ENCODE measurements around the gene SUGCT.
A peak's percentile ranks its signal among the peaks of the same experiment; 100 is the strongest.

The SUGCT gene

DNA sequence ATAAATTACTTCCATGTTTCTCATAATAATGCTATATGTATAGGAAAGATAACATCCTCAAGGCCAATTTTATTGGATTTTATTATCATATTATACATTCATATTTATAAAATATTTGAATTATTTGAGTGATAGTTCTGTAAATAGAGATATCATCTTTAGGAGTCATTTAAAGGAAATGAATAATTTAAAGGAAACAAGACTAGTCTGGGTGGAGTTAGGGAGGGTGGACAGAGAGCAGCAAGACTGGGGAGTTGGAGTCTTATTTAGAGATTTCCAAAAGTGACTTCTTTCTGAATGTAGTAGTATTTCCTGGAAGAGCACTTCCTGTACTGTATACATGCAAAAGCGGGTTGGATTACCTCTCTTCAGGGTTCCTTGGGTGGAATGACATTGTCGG lies 342.3 kb downstream of the SUGCT start:
- intact Hi-C loops (cut with DNase I): no loop called here
- no peak for DNase-seq

DNA sequence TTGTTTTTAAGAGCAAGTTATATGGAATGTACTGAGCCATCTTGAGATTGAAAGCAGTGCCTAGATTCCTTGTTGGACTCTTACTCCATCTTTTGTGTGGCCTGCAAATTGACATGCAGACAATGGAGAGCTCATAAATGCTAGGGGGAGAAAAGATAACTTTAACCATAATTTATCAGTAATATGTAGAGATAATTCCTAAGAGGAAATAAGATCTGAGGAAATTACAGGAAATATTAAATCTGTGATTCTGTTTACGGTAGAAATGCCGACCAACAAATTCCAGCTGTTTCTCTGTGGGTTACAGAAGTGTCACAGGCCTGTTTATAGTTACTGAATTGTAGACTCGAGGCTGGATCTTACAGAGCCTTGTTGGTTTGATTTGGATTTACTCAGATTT lies 348.0 kb downstream of the SUGCT start:
- DNase-seq: no peak
- intact Hi-C loops (cut with DNase I): no loop called here

DNA sequence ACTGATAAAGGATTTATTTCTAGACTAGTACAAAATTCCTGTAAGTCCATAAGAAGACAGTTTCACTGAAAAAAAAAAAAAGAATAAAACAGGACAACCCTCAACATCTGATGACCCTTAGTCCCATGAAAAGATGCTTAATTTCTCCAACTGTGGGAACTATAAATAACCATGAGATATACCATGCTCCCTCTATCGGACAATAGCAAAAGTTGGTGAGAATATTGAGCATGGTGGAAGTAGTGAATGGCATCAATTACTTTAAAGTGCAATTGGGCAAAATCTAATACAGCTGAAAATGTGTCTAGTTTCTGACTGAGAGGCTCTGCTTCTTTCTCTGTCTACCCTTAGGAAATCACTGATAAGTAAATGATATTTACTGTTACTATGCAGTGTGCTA lies 348.8 kb downstream of the SUGCT start:
- no peak for DNase-seq
- intact Hi-C loops (cut with DNase I): no loop called here

DNA sequence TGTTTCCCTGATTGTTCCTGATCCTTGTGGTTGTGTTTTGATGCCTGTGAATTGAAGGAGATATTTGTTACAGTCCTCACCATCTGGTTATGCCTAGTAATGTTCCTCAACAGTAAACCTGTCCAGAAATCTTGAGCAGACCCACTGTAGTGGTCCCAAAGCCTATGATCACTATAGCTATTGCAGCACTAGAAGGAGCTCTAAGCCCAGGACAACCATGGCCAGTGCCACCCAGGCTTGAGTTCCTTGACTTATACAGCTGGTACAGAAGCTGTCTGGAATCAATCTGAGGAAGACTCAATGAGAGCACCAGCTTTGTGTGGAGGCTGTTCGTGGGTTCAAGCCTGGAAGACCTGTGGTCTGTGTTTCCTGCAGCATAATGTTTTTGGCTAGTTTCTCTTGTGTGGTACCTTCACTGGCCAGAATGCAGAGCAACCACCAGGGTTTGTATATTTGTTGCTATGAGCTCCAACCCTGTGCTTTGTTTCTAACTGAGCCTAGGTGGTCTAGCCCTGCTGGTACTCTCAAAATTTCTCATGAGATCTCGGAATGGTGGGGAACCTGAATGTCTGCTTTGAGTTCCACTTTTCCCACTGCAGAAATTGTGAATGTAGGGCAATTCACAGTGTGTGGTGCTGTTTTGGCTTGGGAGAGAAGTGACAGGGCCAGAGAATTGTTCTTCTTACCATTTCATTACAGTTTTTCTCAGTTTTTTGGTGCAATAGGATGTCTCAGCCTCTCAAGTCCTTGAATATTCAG lies 355.2 kb downstream of the SUGCT start:
- intact Hi-C loops (cut with DNase I): no loop called here
- DNase-seq: no peak

DNA sequence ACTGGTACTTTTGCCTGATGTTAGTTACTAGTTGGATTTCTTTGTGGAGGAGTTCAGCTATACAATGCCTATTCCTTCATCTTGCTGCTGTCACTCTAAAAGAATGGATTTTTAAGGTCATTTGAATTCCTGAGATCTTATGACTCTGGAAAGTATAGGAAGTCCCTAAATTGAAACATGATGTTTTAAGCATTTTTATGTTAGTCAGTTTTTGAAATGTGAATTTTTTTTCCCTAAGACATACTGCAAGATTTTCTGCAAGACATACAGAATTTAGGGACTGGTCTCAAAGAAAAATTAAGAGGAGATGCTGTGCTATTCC lies 355.8 kb downstream of the SUGCT start:
- intact Hi-C loops (cut with DNase I): no loop called here
- DNase-seq: no peak

DNA sequence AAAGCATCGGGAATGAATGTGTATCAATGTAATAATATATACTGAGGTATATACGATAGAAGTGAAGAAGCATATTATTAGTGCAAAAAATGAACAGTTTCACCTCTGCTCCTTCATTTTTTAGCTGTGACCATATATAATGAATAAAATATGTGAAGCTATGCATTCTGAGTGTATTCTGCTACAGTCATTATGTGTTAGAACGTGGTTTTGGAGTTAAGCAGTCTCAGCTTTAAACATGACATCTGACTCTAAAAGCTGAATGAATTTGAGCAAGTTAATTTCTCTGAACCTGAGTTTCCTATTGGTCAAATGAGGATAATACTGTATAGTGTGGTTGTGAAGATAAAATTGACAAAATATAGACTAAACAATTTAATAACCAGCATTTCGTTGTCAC lies 358.1 kb downstream of the SUGCT start:
- no peak for DNase-seq
- intact Hi-C loops (cut with DNase I): no loop called here

DNA sequence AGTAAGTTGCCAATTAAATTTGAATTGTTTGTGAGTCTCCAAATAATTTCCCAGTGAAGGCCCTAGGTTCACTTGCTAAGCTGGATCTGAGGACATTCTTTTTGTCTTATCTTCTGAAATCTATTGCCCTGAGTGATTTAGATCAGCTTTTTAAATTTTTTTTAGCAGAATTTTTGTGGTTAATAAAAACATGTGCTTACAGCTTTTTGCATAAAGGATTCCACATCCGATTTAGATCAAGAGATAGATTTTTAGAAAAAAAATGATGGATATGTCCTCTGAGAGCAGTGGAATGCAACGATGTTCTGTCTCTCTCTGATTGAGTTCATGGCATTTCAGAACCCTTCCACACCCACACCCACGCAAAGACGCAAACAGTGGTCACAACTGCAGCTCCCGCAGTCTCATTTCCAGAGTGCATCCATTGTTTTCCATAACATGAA lies 358.8 kb downstream of the SUGCT start:
- DNase-seq: no peak
- intact Hi-C loops (cut with DNase I): no loop called here

DNA sequence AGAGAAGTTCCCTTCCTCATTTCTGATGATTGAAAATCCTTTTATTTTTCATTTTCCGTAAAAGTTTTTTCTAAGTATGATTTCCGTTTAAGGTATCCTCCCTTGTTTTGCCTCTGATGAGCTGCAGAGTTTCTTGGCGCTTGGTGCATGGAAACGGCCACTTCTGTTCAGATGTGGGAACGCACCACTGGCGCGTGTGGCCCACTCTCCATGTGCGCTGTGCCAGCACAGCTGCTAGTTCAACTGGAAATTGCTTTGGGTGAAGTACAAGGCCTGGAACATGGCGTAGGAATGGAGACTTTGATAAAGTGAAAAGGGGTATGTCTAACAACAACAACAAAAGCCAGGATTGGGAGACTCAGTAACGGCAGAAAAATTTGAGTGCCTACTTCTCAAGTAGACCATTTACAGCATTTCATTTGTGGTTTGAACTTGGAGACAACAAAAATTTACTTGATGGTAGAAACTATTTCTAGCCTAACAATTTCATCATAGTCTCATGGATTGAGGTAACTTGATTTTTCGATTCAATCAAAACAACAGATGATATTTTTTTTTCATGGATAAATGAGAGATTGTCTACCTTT lies 364.2 kb downstream of the SUGCT start:
- DNase-seq: no peak
- intact Hi-C loops (cut with DNase I): no loop called here

DNA sequence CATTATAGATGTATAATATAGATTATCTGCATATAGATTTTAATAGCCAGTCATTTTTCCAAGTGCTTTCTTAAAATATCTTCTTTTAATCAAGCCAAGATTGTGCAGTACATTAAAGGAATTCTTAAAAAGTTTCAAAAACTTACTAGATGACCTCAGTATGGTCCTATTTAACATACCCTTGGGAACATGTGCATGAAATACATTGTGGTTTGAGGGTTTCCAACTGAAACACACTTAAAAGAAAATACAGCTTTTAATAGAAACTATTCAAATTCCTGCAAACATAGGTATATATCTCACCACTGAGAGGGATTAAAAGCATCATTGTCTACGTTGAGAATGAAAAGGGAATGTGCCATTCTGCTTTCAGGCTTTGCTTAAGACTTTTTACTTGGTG lies 364.9 kb downstream of the SUGCT start:
- no peak for DNase-seq
- intact Hi-C loops (cut with DNase I): no loop called here

DNA sequence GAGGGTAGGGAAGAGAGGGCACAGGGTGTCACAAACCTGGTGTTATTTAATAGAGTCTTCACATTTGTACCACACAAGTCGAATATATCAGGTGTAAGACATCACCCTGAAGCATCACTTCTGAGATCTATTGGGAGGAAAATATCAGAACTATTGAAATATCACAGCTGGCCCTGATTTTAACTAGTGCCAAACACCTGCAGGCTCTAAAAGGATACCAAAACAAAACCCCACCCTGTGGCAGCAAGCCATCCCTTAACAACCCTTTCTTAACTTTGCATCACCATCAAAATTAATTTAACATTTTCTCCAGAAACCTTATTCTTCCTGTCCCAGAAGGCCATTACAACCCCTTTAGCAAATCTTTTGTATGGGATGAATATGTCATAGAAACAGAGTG lies 365.4 kb downstream of the SUGCT start:
- no peak for DNase-seq
- intact Hi-C loops (cut with DNase I): no loop called here

DNA sequence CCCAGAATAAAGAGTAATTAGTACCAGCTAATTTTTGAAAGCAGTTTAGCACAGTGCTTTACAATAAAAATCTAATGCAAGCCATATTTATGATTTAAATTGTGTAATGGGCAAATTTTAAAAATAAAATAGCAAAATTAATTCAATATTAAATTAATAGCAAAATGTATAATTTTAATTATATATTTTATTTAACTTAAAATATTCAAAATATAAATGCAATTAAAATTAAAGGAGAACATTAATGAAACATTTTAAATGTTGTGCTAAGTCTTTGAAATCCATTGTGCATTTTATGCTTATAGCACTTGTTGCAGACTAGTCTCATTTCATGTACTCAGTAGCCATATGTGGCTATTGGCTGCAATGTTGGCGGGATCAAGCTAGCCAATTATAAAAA lies 367.6 kb downstream of the SUGCT start:
- DNase-seq: no peak
- intact Hi-C loops (cut with DNase I): no loop called here

DNA sequence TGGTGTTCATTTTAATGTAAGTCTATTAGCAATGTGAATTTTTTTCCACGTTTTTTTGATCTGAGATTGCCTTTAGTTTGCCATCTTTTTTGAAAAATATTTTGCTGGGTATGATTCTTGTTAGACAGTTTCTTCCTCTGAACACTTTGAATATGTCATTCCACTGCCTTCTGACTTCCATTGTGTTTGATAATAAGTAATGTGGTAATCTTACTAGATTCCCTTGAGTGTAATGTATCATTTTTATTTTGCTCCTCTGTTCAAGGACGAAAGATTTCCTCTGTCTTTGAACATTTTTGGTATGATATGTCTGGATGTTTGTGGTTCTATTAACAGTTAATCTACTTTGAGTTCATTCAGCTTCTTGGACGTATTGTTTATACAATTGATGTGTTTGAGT lies 371.4 kb downstream of the SUGCT start:
- intact Hi-C loops (cut with DNase I): no loop called here
- DNase-seq: no peak

DNA sequence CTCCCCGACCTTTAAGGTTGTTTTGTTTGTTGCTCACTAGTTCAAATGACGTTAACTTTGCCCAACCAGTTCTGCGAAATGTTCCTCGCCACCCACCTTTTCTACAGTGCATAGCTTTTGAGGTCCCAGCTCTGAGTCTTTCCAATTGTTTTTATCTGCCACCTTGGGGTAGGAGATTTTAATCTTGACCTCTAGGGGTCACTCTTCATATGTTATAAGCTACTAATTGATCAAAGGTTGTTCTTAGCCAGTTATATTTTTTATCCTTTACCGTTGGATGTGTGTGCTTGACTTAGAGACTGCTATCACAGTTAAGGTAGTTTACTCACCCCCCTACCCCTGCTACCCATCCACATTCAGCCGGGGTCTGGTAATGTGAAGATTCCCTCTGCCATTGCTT lies 372.4 kb downstream of the SUGCT start:
- intact Hi-C loops (cut with DNase I): no loop called here
- DNase-seq: no peak

DNA sequence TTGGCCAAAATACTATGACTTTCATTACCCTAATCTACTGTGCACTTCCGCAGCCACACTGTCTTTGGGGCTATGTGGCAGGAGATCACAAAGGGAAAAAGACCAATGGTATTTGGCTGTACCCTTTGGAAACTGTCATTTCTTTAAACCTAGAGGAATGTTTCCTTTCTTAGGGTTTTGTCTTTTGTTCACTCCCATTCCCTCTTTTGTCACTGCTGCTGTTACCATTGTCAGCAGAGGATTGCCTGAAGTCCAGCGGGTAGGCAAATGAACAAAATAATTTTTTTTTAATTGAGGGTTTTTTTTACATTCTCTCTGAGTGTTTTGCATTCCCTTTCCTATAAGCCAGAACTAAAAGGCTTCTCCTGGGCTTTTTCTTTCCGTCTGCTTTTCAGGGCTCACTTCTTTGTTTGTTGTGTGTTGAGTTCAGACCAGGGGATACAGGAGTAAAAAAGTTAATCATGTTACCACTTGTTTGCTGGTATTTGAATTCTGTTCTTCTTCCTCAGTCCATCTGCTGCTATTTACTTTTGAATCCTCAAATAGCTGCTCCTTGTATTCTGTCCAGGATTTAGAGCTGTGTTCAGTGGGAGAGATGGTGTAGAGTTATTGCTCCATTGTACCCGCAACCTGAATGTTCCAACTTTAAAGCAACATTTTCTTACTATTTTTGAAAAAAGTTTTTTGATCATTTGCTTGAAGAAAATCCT lies 374.6 kb downstream of the SUGCT start:
- no peak for DNase-seq

DNA sequence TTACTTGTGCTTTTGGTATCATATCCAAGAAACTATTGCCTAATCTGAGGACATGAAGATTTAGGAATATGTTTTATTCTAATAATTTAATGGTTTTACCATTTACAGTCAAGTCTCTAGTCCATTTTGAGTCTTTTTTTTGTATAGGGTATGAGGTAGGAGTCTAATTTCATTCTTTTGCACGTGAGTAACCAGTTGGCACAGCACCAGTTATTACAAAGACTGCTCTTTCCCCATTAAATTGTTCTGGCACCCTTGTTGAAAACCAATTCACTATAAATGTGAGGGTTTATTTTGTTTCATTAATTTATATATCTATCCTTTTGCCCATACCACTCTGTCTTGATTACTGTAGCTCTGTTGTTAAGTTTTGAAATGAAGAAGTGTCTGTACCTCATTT lies 381.6 kb downstream of the SUGCT start:
- DNase-seq: no peak
- intact Hi-C loops (cut with DNase I): no loop called here

More for the DNA sequence above, 374.6 kb downstream of the SUGCT start:
- intact Hi-C loops (cut with DNase I): no loop called here

DNA sequence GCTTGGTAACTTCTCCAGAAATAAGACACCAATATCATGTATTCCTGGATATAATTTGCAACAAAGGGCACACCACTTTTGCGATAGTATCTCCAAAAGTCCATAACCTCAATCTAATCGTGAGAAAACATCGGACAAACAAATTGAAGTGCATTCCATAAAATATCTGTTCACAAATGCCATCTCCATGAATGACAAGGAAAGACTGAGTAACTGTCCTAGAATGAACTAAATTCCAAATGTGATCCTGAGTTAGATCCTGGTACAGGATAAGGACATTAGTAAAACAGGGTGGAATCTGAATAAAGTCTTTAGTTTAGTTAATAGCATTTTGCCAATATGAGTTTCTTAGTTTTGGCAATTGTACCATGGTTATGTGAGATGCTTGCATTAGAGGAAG lies 384.2 kb downstream of the SUGCT start:
- intact Hi-C loops (cut with DNase I): no loop called here
- no peak for DNase-seq

DNA sequence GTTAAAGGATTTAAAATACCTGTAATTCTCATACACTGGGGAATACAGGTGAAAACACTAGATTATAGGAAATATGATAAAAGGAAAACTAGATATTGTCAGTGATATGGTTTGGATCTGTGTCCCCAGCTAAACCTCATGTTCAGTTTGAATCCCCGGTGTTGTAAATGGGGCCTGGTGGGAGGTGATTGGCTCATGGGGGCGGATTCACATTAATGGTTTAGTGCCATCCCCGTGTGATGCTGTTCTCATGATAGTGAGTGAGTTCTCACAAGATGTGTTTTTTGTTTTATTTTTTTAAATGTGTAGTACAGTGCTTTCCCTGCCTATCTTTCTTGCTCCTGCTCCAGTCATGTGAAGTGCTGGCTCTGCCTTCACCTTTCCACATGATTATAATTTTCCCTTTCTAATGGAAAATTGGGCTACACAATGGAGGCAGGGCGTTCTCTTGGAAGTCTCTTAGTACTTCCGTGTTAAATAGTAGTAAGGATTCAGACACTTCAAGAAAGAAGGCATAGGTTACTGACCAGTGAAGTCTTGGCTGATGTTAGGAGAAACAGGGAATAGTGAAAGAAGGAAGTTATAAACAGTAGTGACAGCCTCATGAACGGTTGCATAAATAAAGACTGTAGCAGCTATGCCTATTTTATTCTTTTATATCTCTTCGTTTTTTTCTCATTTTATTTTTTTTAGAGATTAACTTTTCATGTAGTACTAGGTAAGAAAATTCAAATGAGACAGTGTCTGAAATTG lies 386.4 kb downstream of the SUGCT start:
- DNase-seq: peak in 40 of 42 donors; percentile 11 to 84 (median 48)
- intact Hi-C loops (cut with DNase I): no loop called here

DNA sequence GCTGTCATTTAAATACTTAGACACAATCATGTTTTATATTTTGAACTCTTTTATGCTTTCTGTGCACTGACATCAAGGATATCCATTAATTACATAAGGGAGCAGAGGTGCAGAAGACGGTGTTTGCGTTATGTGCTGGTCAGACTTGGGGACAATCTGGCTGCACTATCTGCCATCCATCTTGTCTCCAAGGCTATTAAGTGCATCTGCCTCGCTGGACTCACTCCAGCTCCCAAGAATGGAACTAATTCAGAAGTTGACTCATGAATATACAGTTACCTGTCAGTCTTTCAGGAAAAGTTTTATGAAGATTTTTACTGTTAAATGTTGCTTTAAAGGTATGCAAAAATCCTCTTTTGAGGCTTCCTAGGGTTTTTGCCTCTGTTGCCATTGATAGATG lies 391.0 kb downstream of the SUGCT start:
- intact Hi-C loops (cut with DNase I): no loop called here
- no peak for DNase-seq

DNA sequence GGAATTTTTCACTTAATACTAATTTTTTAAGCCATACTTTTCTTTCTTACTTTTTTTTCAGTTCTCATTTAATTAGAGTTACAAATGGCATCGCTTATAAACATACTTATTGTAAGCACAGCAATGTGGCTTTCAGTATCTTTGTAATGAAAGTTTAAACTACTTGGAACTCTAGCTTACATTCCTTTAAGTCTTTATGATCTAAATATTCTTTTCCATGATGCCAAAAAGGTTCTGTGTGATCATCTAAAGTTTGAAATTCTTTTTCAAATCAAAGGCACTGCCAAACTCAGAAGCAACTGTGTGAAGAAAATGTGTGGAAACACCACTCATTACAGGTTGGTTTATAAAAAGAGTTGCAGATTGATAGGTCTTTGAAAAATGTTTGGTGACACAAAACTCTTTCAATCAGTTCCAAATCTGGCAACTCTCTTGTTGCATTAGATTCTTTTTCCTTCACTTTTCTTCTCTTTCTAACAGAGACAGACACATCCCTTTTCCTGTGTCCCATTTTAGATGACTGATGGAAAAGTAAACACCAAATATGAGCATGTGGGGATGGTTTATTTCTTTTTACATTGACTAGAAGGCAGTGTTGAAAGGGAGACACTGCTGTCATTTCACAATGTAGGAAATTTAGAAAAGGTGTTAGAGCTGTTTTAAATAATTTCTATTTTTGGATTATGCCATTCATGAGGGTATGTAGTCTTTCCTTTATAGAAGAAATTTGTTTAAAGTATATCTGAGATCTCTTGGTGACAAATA lies 392.3 kb downstream of the SUGCT start:
- intact Hi-C loops (cut with DNase I): no loop called here
- DNase-seq: no peak
